ENCODE data around the gene NAA50. TPM values are rescaled to one million over a fixed set of nuclear protein-coding genes. Genes with fewer than 3 reads are reported as not detected.
A peak's percentile ranks its signal among the peaks of the same experiment; 100 is the strongest.

NAA50 gene
- total RNA-seq, 1 donor from 2014 or later = 138 TPM

DNA sequence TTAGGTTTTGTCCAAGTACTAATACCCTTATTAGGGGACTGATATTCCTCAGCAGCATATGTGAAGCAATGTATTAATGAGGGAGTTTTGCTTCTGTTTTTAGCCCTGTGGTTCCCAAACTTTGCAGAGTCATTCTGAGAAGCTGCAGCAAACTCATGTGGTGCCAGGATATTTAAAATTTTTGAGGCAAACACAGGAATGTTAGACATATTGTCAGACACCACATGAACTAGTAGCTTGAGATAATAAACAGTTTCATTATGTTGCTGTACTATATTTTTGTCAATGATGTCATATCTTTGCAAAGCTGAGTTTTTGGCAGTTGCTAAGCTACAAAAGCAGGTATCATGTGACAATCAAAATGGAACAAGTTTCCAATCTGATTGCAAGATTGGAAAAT, 37.4 kb upstream of the NAA50 start:
- no peak overlapping the region for H3K4me3 Mint-ChIP-seq
- H3K36me3 Mint-ChIP-seq (ENCODE audit: low read depth) = peaks cover 5% of the 10 kb centered on the region
- no peaks in the 10 kb centered on the region for H3K27me3 Mint-ChIP-seq (ENCODE audit: low read depth)
- TF ChIP-seq, protein P1, sequence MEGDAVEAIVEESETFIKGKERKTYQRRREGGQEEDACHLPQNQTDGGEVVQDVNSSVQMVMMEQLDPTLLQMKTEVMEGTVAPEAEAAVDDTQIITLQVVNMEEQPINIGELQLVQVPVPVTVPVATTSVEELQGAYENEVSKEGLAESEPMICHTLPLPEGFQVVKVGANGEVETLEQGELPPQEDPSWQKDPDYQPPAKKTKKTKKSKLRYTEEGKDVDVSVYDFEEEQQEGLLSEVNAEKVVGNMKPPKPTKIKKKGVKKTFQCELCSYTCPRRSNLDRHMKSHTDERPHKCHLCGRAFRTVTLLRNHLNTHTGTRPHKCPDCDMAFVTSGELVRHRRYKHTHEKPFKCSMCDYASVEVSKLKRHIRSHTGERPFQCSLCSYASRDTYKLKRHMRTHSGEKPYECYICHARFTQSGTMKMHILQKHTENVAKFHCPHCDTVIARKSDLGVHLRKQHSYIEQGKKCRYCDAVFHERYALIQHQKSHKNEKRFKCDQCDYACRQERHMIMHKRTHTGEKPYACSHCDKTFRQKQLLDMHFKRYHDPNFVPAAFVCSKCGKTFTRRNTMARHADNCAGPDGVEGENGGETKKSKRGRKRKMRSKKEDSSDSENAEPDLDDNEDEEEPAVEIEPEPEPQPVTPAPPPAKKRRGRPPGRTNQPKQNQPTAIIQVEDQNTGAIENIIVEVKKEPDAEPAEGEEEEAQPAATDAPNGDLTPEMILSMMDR (conservative IDR thresholded peaks at IDR 0.05) = no peak
- H3K27ac Mint-ChIP-seq (ENCODE audit: unreplicated experiment) = no peak overlapping the region
- peaks cover 5% of the 10 kb centered on the region for H3K4me1 Mint-ChIP-seq
- H3K9me3 Mint-ChIP-seq = no peaks in the 10 kb centered on the region
- DNase-seq (ENCODE audit: low read depth, low spot score) = no peak

DNA sequence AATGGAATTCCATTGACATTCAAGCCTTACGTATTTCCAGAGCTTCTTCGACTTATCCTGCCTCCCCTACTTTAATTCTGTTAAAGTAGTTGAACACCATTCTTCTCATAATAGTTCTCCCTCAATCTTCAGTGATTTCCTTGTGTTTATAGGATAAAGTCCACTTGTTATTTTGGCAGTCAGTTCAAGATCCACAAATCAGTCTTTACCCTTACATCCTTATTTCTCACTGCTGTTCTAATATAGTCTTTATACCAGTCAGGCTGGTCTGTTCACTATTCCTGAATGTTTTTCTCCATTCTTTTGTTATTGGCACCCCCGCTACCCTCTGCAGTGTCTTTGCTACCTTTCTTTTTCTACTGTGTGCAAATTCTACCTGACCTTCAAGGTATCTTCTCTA, 30.5 kb upstream of the NAA50 start:
- no peaks in the 10 kb centered on the region for H3K27me3 Mint-ChIP-seq (ENCODE audit: low read depth)
- TF ChIP-seq, protein P1 (conservative IDR thresholded peaks at IDR 0.05) = no peak
- no peaks in the 10 kb centered on the region for H3K9me3 Mint-ChIP-seq
- no peak for DNase-seq (ENCODE audit: low read depth, low spot score)
- peaks cover 3% of the 10 kb centered on the region for H3K36me3 Mint-ChIP-seq (ENCODE audit: low read depth)
- H3K27ac Mint-ChIP-seq (ENCODE audit: unreplicated experiment) = no peak overlapping the region
- no peak overlapping the region for H3K4me3 Mint-ChIP-seq
- peaks cover 6% of the 10 kb centered on the region for H3K4me1 Mint-ChIP-seq

DNA sequence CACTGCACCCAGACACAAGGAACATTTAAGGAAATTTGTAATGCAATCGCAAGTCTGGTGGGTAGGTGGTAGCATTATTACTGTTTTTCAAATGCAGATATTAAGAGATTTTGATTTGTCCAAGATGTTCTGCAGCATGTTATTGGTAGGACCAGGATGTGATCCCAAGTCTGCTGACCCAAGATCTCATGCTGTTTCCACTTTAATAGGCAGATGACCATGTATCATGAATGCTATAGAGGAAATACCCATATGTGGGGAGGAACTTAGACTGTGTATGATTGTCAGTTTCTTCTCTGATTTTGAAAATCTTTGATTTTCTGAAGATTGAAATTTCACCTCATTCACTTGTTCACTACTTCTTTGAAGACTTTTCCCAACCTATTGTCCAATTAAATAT, 29.5 kb upstream of the NAA50 start:
- Mint-ChIP-seq H3K27ac (ENCODE audit: unreplicated experiment) (no peak overlapping the region), H3K27me3 (ENCODE audit: low read depth) (no peaks in the 10 kb centered on the region), H3K36me3 (ENCODE audit: low read depth) (peaks cover 3% of the 10 kb centered on the region), H3K4me1 (peaks cover 6% of the 10 kb centered on the region), H3K4me3 (no peak overlapping the region), H3K9me3 (no peaks in the 10 kb centered on the region)
- TF ChIP-seq, protein P1 (conservative IDR thresholded peaks at IDR 0.05) = no peak
- no peak for DNase-seq (ENCODE audit: low read depth, low spot score)

DNA sequence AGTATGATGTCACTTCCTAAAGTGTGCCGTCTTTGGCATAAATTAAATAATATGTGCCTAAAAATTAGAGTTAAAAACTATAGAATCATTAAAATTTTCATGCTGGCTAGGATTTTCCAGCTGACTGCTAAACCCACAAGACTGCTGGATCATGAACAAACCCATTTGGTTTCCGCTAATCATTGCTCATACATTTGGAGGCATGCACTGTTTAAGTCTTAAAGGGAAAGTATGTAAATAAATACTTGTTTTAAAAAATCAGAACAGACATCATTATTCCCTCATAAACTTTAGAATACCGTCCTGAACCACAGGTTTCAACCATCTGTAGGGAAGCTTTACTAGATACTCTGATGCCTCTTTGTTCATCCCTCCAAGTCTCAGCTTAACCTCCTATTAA, 27.3 kb upstream of the NAA50 start:
- TF ChIP-seq, protein P1 (conservative IDR thresholded peaks at IDR 0.05) = no peak
- DNase-seq (ENCODE audit: low read depth, low spot score) = no peak
- Mint-ChIP-seq H3K4me3 (no peak overlapping the region), H3K36me3 (ENCODE audit: low read depth) (no peaks in the 10 kb centered on the region), H3K27me3 (ENCODE audit: low read depth) (no peaks in the 10 kb centered on the region), H3K9me3 (no peaks in the 10 kb centered on the region), H3K27ac (ENCODE audit: unreplicated experiment) (no peak overlapping the region), H3K4me1 (peaks cover 6% of the 10 kb centered on the region)

DNA sequence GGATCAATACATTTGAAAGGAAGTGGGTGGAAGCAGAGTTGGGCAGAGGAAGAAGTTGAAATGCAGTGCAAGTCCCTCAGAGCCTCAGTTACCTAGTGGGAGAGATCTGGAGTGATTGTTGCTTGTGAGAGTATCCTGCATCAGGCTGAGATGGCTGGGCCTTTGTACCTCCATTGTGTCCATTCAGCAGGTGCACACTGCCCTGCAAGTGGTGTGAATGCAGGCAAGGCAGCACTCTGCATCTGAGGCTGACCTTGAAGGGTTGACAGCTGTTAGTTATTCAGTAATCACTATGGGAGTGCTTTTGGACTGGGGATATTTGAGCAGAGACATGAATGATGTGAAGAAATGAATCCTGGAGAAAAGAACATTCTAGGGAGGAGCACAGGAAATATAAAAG, 25.9 kb upstream of the NAA50 start:
- Mint-ChIP-seq H3K27ac (ENCODE audit: unreplicated experiment) (no peak overlapping the region), H3K36me3 (ENCODE audit: low read depth) (no peaks in the 10 kb centered on the region), H3K9me3 (no peaks in the 10 kb centered on the region), H3K27me3 (ENCODE audit: low read depth) (no peaks in the 10 kb centered on the region), H3K4me1 (peaks cover 6% of the 10 kb centered on the region), H3K4me3 (no peak overlapping the region)
- TF ChIP-seq, protein P1 (conservative IDR thresholded peaks at IDR 0.05) = no peak
- DNase-seq (ENCODE audit: low read depth, low spot score) = no peak

DNA sequence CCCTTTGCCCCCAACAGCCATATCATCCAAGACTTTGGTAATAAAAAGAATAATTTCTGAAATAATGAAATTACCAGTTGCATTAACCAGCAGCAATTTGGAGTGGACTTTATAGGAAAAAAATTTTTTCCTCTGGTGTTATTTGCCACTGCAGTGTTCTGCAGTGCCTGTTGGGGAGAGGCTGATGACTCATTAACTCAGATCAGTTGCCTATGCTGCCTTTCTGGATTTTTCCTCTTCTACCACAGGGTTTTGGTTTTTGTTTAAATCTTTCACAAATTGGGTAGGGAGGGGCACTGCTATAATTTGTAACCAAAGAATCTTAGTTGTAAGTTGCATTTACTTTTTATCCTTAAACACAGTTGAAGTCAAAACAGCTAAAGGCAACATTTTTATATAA, 23.5 kb upstream of the NAA50 start:
- TF ChIP-seq, protein P1 (conservative IDR thresholded peaks at IDR 0.05) = peak; percentile 15
- peaks cover 6% of the 10 kb centered on the region for H3K4me1 Mint-ChIP-seq
- no peaks in the 10 kb centered on the region for H3K9me3 Mint-ChIP-seq
- no peaks in the 10 kb centered on the region for H3K27me3 Mint-ChIP-seq (ENCODE audit: low read depth)
- no peak overlapping the region for H3K4me3 Mint-ChIP-seq
- no peaks in the 10 kb centered on the region for H3K36me3 Mint-ChIP-seq (ENCODE audit: low read depth)
- DNase-seq (ENCODE audit: low read depth, low spot score) = no peak
- no peak overlapping the region for H3K27ac Mint-ChIP-seq (ENCODE audit: unreplicated experiment)
